K562 (cell line): Measurements from ENCODE around the gene OBSL1.

Source experiments
- CEBPB ChIP-seq: fragments of 450-650 bp; IDR thresholded peaks from 2 replicates; pipeline ENCODE4 v1.6.1; 2016; ENCODE audit warnings: missing genetic modification characterization, missing compliant biosample characterization
- CTCF ChIP-seq, 3 experiments: IDR thresholded peaks in 2 of 3; conservative IDR thresholded peaks in 1 of 3; 2 replicates each; pipeline ENCODE4 v1.5.1; 2011 to 2012; ENCODE audit warnings: low read length in 3 of 3, mild to moderate bottlenecking in 3 of 3, control low read depth in 2 of 3, improper control_type of control experiment in 1 of 3, inconsistent platforms in 1 of 3, low read depth in 1 of 3, mixed read lengths in 1 of 3, moderate library complexity in 1 of 3; ENCODE audit not compliant: insufficient read depth in 2 of 3
- KDM5B ChIP-seq: fragments of 200-600 bp; sonication (generic); IDR thresholded peaks from 2 replicates; pipeline ENCODE4 v1.6.1; 2012; ENCODE audit warnings: low read depth, mild to moderate bottlenecking, moderate library complexity, low read length, control low read depth, inconsistent platforms; ENCODE audit not compliant: insufficient replicate concordance
- MAZ ChIP-seq, 2 experiments: fragments of 450-650 bp in 1 of 2; sonication (generic) in 1 of 2; formaldehyde crosslinking; IDR thresholded peaks in 1 of 2; conservative IDR thresholded peaks in 1 of 2; 2 replicates each; pipeline versions ENCODE4 v1.4.0 to v1.5.0; 2020; ENCODE audit warnings: mild to moderate bottlenecking in 1 of 2, missing genetic modification reagents in 1 of 2
- NFIC ChIP-seq: fragments of 450-650 bp; IDR thresholded peaks from 2 replicates; pipeline ENCODE4 v1.6.1; 2017; ENCODE audit warnings: mild to moderate bottlenecking, inconsistent platforms
- PHF8 ChIP-seq: fragments of 200-600 bp; sonication (generic); IDR thresholded peaks from 2 replicates; pipeline ENCODE4 v1.6.1; 2012; ENCODE audit warnings: mixed run types, mild to moderate bottlenecking, inconsistent platforms, low read length, moderate library complexity, borderline replicate concordance
- SMARCC2 ChIP-seq: fragments of 450-650 bp; IDR thresholded peaks from 2 replicates; pipeline ENCODE4 v1.6.1; 2017; ENCODE audit warnings: antibody characterized with exemption, moderate library complexity, mild to moderate bottlenecking, low read depth
- TF ChIP-seq, protein P1 (sequence below), 2 experiments: fragments of 450-650 bp; formaldehyde crosslinking in 1 of 2; IDR thresholded peaks; 2 replicates each; pipeline versions ENCODE4 v1.4.0 to v1.6.1; 2014 to 2020; ENCODE audit warnings: mild to moderate bottlenecking in 2 of 2, borderline replicate concordance in 1 of 2, low read depth in 1 of 2

GRCh38 chr2:219597552-219598307 is 26.4 kb upstream of the OBSL1 start, which contains the start of gene STK11IP:
- TF ChIP-seq CEBPB (no peak), PHF8 (peak; percentile 60; the same call in 1 of the 2 replicates), CTCF (IDR thresholded peaks at IDR 0.05 in 2 of 3, conservative IDR thresholded peaks at IDR 0.05 in 1 of 3; ENCODE audit: insufficient read depth in 2 of 3, low read depth in 1 of 3, low read length in 3 of 3) (0 out of 6 replicates have a peak, but pooled peaks of 1 of the 3 experiments have one; percentile 3), NFIC (no peak; the same call in 1 of the 2 replicates), MAZ (CRISPR knock-in tag; conservative IDR thresholded peaks at IDR 0.05 in 1 of 2, IDR thresholded peaks at IDR 0.05 in 1 of 2) (no peak; a peak in 2 of 4 replicates), SMARCC2 (no peak), KDM5B (peak; percentile 53)
- TF ChIP-seq, protein P1, sequence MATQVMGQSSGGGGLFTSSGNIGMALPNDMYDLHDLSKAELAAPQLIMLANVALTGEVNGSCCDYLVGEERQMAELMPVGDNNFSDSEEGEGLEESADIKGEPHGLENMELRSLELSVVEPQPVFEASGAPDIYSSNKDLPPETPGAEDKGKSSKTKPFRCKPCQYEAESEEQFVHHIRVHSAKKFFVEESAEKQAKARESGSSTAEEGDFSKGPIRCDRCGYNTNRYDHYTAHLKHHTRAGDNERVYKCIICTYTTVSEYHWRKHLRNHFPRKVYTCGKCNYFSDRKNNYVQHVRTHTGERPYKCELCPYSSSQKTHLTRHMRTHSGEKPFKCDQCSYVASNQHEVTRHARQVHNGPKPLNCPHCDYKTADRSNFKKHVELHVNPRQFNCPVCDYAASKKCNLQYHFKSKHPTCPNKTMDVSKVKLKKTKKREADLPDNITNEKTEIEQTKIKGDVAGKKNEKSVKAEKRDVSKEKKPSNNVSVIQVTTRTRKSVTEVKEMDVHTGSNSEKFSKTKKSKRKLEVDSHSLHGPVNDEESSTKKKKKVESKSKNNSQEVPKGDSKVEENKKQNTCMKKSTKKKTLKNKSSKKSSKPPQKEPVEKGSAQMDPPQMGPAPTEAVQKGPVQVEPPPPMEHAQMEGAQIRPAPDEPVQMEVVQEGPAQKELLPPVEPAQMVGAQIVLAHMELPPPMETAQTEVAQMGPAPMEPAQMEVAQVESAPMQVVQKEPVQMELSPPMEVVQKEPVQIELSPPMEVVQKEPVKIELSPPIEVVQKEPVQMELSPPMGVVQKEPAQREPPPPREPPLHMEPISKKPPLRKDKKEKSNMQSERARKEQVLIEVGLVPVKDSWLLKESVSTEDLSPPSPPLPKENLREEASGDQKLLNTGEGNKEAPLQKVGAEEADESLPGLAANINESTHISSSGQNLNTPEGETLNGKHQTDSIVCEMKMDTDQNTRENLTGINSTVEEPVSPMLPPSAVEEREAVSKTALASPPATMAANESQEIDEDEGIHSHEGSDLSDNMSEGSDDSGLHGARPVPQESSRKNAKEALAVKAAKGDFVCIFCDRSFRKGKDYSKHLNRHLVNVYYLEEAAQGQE (IDR thresholded peaks at IDR 0.05; ENCODE audit: borderline replicate concordance), result no peak
- TF ChIP-seq, protein P1 (CRISPR knock-in tag; IDR thresholded peaks at IDR 0.05; ENCODE audit: low read depth), result no peak
